ENCODE results near the gene BANP.
"Not testable (repeated sequence)": the region's sequence is repeated elsewhere in the genome, so short reads cannot be mapped to it uniquely, and the experiment has no call there.

The BANP gene

DNA sequence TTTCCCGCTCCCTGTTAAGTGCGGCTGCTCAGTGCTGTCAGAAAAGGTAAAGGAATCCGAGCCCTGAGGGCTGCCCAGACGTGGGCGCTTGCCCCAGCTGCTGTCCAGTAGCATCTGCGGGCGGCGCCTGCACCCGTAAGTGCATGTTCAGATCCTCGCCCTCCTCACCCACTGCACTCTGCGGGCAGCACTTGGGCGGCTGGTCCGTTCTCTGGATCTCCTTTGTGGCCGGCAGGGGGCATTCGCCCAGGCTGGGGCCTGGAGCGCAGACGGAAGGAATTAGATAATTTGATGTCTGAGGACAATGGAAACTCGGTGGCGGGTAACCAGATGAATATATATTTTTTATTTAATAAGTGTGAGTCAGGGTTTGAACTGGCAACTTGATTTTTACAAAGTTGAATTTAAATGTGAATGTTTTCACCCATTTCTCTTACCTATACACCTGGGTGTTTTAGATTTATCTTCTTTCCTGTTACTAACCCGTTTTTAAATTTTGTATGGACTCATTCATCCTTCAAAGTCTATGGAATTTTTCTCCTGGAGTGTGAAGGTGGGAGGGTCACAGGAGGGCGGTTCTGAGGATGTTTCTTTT lies 73.4 kb downstream of the BANP start:
- H3K4me3 ChIP-seq (ENCODE audit: low read depth, low read length); H3K36me3 ChIP-seq (ENCODE audit: control insufficient read depth, insufficient read depth, low read length); H3K27me3 ChIP-seq (ENCODE audit: control insufficient read depth, insufficient read depth, low read length); H3K9me3 ChIP-seq (ENCODE audit: control insufficient read depth, insufficient read depth, low read length); H3K4me1 ChIP-seq (ENCODE audit: control insufficient read depth, insufficient read depth, low read length); H3K9ac ChIP-seq (ENCODE audit: low read depth, low read length): not testable (repeated sequence)

DNA sequence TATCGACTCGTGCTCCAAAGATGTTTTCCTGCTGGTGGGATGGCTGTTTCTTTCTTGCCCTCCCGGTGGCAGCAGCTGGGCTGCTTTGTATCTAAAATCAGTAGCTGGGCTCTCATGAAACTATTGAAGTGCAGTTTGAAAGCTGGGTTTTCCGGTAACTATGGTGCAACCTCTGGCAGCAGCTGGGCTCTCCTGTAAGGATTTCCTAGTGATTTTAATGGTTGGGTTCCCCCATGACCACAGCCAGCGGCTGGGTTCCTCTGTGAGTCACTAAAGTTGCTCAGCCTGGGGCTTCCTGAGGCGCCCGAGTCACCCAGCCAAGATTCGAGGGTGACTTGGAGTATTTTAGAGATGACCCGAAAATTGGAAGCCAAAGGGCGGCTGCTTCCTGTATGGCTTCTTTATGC lies 73.9 kb downstream of the BANP start:
- H3K9me3 ChIP-seq (ENCODE audit: control insufficient read depth, insufficient read depth, low read length); H3K27me3 ChIP-seq (ENCODE audit: control insufficient read depth, insufficient read depth, low read length); H3K9ac ChIP-seq (ENCODE audit: low read depth, low read length); H3K4me3 ChIP-seq (ENCODE audit: low read depth, low read length); H3K36me3 ChIP-seq (ENCODE audit: control insufficient read depth, insufficient read depth, low read length); H3K4me1 ChIP-seq (ENCODE audit: control insufficient read depth, insufficient read depth, low read length): not testable (repeated sequence)

DNA sequence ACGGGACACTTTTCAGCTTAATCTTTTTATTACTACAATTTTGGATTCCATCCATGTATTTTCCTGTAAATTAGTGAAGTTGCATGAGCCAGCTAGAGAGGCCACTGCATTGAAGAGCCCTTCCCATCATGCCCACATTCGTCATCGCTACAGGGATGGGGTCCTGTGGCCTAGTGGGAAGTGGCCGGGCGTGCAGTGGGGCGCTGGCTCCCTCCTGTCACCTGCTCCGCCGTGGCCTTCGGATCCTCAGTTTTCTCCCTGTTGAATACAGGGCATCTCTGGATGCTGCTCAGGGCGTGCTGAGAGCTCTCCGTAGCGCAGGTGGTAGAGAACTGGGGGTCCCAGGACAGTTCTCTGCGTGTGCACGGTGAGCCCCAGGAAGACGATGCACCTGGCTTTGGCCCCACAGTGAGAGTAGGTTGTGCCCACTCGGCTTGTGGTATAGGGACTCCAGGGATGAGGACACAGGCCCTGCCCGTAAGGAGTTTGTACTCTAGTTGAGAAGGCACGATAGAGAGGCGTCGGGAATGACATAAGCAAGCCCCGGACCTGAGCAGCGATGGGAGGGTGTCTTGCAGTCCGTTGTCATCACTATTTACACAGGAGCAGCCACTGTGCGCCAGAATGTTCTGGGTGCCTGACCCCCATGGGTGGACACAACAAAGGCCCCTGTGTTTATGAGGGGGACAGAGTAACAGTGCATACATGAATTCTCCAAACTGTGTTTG lies 74.8 kb downstream of the BANP start:
- not testable (repeated sequence) for H3K9me3 ChIP-seq (ENCODE audit: control insufficient read depth, insufficient read depth, low read length); H3K27me3 ChIP-seq (ENCODE audit: control insufficient read depth, insufficient read depth, low read length); H3K9ac ChIP-seq (ENCODE audit: low read depth, low read length); H3K36me3 ChIP-seq (ENCODE audit: control insufficient read depth, insufficient read depth, low read length); H3K4me1 ChIP-seq (ENCODE audit: control insufficient read depth, insufficient read depth, low read length); H3K4me3 ChIP-seq (ENCODE audit: low read depth, low read length)

DNA sequence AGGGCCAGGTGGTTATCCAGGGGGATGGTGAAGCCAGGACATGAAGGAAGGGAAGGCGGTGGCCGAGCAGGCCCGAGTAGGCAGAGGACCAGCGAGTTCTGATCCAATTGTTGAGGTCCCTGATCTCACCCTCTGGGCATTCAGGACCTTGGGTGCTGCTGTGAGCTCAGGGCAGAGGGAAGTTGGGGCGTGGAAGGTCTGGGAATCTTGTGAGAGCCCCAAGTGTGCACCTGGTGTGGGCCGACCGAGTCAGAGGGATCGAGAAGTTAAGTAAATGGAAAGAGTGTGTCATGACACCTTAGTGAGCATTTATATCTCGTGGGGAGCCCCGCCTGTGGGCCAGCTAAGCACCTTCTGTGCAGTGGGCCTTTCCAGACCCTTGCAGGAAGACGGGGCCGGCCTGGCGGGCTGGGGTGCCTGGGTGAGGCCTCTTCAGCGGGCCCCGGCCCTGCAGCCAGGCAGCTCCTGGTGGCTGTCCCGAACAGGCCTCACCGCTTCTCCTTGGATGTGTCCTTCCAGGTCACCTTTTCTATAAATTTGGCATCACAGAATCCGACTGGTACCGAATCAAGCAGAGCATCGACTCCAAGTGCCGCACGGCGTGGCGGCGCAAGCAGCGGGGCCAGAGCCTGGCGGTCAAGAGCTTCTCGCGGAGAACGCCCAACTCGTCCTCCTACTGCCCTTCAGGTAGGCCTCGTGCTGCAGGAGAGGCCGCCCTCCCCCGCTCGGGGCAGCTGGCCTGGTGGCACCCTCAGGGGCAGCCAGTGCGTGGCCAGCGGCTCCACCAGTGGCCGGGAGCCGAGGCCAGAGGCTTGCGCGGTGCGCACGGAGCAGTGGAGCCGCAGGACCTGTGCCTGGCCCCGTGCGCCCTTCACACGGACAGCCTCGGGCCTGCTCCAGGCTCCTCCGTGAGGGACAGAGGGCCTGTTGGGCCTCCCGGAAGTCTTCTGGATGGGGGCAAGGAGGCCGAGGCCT lies 76.0 kb downstream of the BANP start:
- Histone ChIP-seq H3K27me3 (ENCODE audit: control insufficient read depth, insufficient read depth, low read length) (no peaks in the 10 kb centered on the region), H3K9ac (ENCODE audit: low read depth, low read length) (no peak overlapping the region), H3K4me1 (ENCODE audit: control insufficient read depth, insufficient read depth, low read length) (peaks cover 3% of the 10 kb centered on the region), H3K9me3 (ENCODE audit: control insufficient read depth, insufficient read depth, low read length) (no peaks in the 10 kb centered on the region), H3K36me3 (ENCODE audit: control insufficient read depth, insufficient read depth, low read length) (no peaks in the 10 kb centered on the region), H3K4me3 (ENCODE audit: low read depth, low read length) (no peak overlapping the region)

DNA sequence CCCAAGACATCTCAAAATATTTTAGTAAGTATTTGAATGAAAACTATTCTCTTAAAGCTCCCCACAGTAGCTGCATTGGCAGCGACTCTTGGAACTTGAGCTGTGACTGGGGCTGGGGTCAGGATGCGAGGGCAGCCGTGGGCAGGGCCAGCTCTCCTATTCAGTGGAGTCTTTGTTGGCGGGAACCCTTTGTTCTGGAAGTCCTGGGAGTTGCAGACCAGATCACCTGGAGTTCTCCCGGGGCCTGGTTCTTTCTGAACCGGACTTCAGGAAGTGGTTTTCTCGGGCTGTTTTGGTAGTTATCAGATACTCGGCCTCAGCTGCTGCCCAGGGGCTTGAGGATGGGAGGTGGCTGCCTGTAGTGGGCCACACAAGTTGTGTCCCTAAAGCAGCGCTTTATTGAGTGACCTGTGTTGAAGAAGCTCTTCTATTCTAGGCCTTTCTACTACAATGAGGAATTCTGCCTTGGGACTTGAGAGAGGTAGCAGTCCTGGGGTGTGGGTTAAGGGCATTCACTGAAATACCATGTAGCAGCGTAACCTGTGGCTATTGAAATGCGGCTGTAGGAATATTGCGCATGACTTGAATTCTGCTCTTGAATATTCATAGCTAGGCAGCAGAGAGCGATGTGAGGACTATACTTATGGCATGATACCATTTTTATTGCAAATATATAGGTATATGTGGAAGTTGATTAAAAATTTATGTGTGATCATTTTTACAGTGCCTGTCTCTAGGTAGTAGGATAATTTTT lies 77.1 kb downstream of the BANP start:
- H3K9me3 ChIP-seq (ENCODE audit: control insufficient read depth, insufficient read depth, low read length); H3K36me3 ChIP-seq (ENCODE audit: control insufficient read depth, insufficient read depth, low read length); H3K4me1 ChIP-seq (ENCODE audit: control insufficient read depth, insufficient read depth, low read length); H3K9ac ChIP-seq (ENCODE audit: low read depth, low read length); H3K27me3 ChIP-seq (ENCODE audit: control insufficient read depth, insufficient read depth, low read length); H3K4me3 ChIP-seq (ENCODE audit: low read depth, low read length): not testable (repeated sequence)

DNA sequence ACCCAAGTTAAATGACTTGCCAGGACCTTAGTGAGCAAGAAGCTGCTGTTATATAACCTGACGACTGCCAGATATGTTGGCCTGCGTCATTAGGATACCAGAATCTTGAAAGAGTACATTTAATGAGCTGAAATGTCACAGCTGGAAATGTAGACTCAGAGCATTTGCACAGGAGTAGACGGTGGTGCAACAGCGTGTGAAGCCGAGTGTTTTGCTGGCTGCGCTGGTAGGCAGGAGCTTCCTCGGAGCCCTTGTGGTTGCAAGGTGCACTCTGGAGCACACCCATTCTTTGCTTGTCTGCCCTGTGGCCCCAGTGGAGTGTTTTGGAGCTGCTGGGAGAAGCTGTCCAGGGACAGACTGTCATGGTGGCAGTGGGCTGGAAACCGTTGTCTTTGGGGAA lies 79.3 kb downstream of the BANP start:
- Histone ChIP-seq H3K36me3 (ENCODE audit: control insufficient read depth, insufficient read depth, low read length) (peaks cover 3% of the 10 kb centered on the region), H3K27me3 (ENCODE audit: control insufficient read depth, insufficient read depth, low read length) (no peaks in the 10 kb centered on the region), H3K9ac (ENCODE audit: low read depth, low read length) (no peak overlapping the region), H3K4me1 (ENCODE audit: control insufficient read depth, insufficient read depth, low read length) (no peaks in the 10 kb centered on the region), H3K4me3 (ENCODE audit: low read depth, low read length) (no peak overlapping the region), H3K9me3 (ENCODE audit: control insufficient read depth, insufficient read depth, low read length) (no peaks in the 10 kb centered on the region)

DNA sequence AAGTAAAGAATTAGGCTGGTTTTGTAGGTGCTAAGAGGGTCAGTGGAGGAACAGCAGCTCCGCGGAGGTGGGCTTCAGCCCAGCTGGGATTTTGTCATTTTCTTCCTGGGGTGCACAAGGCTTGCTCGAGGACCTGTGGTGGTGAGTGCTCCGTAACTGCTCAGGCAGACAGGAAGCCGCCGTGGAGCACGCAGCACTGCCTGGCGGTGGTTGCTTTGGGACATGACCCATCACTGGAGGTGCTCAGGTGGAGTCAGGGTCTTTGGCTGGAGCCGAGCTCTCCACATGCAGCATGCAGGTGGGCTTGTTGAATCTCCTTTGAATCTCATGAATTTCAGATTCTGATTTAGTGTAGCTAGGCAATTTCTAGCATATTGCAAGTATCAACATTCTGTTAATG lies 79.7 kb downstream of the BANP start:
- H3K4me1 ChIP-seq (ENCODE audit: control insufficient read depth, insufficient read depth, low read length); H3K27me3 ChIP-seq (ENCODE audit: control insufficient read depth, insufficient read depth, low read length); H3K9ac ChIP-seq (ENCODE audit: low read depth, low read length); H3K36me3 ChIP-seq (ENCODE audit: control insufficient read depth, insufficient read depth, low read length); H3K4me3 ChIP-seq (ENCODE audit: low read depth, low read length); H3K9me3 ChIP-seq (ENCODE audit: control insufficient read depth, insufficient read depth, low read length): not testable (repeated sequence)

DNA sequence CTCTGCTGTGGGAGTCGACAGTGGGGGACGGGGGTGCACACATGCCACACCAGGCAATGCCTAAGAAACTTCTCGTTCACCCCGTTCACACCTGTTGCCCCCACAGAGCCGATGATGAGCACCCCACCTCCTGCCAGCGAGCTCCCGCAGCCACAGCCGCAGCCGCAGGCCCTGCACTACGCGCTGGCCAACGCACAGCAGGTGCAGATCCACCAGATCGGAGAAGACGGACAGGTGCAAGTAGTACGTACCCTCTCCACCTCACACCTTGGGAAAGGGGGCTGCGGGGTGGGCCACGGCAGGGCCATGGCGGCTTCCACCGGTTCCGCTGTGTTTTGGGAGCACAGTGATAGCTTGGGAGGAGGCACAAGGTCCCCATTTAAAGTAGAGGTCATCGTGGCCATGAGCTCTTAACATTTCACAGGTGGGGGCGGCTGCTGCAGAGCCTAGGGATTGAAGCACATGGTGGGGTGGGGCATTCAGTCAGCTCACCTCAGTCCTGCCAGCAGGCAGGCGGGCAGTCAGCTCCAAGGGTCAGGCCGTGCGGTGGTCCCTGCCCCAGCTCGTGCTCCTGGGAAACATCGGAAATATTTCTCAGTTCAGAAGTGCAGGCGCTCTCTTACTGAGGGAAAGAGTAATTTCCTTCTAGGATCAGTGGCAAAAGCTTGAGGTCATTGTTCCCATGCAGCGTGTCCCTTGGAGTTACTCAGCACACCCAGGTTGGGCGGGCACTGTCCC lies 81.9 kb downstream of the BANP start:
- H3K9ac ChIP-seq (ENCODE audit: low read depth, low read length); H3K4me1 ChIP-seq (ENCODE audit: control insufficient read depth, insufficient read depth, low read length); H3K36me3 ChIP-seq (ENCODE audit: control insufficient read depth, insufficient read depth, low read length); H3K9me3 ChIP-seq (ENCODE audit: control insufficient read depth, insufficient read depth, low read length); H3K4me3 ChIP-seq (ENCODE audit: low read depth, low read length); H3K27me3 ChIP-seq (ENCODE audit: control insufficient read depth, insufficient read depth, low read length): not testable (repeated sequence)

DNA sequence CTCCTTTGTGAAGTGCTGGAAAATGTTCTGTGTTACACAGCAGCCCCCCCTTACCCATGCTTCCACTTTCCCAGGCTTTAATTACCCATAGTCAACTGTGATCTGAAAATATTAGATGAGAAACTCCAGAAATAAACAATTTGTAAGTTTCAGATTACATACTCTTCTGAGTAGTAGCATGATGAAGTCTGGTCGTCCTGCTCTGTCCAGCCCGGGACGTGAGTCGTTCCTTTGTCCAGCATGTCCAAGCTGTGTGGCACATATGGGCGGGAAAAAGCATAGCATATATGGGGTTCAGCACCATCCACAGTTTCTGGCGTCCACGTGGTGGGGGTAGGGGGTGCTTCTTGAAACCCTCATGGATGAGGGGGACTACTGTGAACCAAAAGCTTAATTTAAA lies 83.5 kb downstream of the BANP start:
- Histone ChIP-seq H3K36me3 (ENCODE audit: control insufficient read depth, insufficient read depth, low read length) (peaks cover 4% of the 10 kb centered on the region), H3K9ac (ENCODE audit: low read depth, low read length) (no peak overlapping the region), H3K4me3 (ENCODE audit: low read depth, low read length) (no peak overlapping the region), H3K9me3 (ENCODE audit: control insufficient read depth, insufficient read depth, low read length) (no peaks in the 10 kb centered on the region), H3K4me1 (ENCODE audit: control insufficient read depth, insufficient read depth, low read length) (no peaks in the 10 kb centered on the region), H3K27me3 (ENCODE audit: control insufficient read depth, insufficient read depth, low read length) (no peaks in the 10 kb centered on the region)

DNA sequence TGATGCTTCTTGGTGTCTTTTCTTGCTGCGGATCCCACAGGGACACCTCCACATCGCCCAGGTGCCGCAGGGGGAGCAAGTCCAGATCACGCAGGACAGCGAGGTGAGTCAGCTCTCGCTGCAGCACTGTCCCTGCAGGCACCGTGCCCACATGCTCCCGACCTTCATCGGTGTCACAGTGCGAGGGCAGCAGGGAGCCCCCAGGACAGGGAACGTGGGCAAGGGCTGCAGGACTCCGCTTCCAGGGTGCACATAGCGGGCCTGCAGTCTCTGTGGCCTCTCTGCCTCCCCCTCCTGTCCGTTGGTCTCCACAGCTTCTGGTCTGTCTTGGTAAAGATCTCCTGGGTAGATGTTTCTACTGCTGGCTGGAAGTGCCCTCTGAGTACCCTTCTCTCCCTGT lies 84.1 kb downstream of the BANP start:
- Histone ChIP-seq H3K27me3 (ENCODE audit: control insufficient read depth, insufficient read depth, low read length) (no peaks in the 10 kb centered on the region), H3K4me1 (ENCODE audit: control insufficient read depth, insufficient read depth, low read length) (no peaks in the 10 kb centered on the region), H3K4me3 (ENCODE audit: low read depth, low read length) (no peak overlapping the region), H3K9me3 (ENCODE audit: control insufficient read depth, insufficient read depth, low read length) (no peaks in the 10 kb centered on the region), H3K36me3 (ENCODE audit: control insufficient read depth, insufficient read depth, low read length) (peaks cover 4% of the 10 kb centered on the region), H3K9ac (ENCODE audit: low read depth, low read length) (no peak overlapping the region)

All from iPS-15b (cell line).